Myocyte (in vitro differentiated cells): ENCODE measurements around the gene SREBF2. TPM values are rescaled to one million over a fixed set of nuclear protein-coding genes. Genes with fewer than 3 reads are reported as not detected.
A peak's percentile ranks its signal among the peaks of the same experiment; 100 is the strongest.

ENCODE experiments used
- DNase-seq: peaks from one replicate; pipeline ENCODE4 v3.0.0-alpha.2; 2012; ENCODE audit warnings: low read depth
- total RNA-seq: library from RNA; depleted of rRNA; stranded (reverse); fragments of >200 nt; gene quantifications from 2 replicates; pipeline ENCODE4 v1.2.3, GENCODE V29; 2014

SREBF2 gene
- total RNA-seq, 1 donor from 2014 or later = 152 TPM

GRCh38 chr22:41917903-41918791 is 85.2 kb downstream of the SREBF2 start:
- DNase-seq = no peak

GRCh38 chr22:41919357-41920224 is 86.7 kb downstream of the SREBF2 start:
- peak; percentile 72 for DNase-seq

DNA sequence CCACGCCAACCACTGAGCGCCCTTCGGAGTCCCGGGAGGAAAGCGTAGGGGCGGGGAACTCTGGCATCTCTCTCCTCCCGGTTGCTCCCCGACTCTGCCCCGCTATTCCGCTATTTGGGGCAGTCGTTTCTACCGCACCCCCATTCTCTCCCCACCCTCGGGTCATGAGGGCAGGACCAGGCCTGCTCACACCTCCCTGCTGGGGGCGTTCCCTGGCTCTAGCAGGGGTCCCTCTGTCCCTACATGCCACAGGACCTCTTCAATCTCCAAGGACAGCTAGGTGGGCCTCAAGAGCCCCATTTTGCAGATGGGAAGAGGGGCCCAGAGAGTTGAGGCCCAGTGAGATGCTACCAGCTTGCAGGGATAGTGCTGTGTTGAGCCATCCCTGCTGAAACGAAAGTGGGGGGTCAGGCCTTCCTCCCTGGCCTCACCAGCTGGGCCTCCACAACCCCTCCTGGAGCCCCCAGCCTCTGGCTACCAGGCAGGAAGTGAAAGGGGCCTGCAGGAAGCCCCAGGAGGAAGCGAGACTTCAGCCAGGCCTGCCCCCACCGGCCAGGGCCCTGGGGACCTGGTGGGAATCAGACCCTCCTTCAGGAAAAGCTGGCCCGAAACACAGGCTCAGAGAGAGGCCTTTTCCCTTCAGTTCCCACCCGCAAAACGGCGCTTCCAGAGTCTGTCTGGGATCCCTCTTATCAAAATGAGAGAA is 87.5 kb downstream of the SREBF2 start:
- DNase-seq = no peak

GRCh38 chr22:41922328-41922727 is 89.4 kb downstream of the SREBF2 start:
- no peak for DNase-seq

- DNase-seq = no peak
Measured at GRCh38 chr22:41922940-41923594, 90.2 kb downstream of the SREBF2 start.

GRCh38 chr22:41923595-41924276 is 90.8 kb downstream of the SREBF2 start:
- no peak for DNase-seq

GRCh38 chr22:41925783-41926460 is 93.0 kb downstream of the SREBF2 start:
- DNase-seq = peak; percentile 45

GRCh38 chr22:41927813-41928212 is 94.9 kb downstream of the SREBF2 start:
- no peak for DNase-seq

DNA sequence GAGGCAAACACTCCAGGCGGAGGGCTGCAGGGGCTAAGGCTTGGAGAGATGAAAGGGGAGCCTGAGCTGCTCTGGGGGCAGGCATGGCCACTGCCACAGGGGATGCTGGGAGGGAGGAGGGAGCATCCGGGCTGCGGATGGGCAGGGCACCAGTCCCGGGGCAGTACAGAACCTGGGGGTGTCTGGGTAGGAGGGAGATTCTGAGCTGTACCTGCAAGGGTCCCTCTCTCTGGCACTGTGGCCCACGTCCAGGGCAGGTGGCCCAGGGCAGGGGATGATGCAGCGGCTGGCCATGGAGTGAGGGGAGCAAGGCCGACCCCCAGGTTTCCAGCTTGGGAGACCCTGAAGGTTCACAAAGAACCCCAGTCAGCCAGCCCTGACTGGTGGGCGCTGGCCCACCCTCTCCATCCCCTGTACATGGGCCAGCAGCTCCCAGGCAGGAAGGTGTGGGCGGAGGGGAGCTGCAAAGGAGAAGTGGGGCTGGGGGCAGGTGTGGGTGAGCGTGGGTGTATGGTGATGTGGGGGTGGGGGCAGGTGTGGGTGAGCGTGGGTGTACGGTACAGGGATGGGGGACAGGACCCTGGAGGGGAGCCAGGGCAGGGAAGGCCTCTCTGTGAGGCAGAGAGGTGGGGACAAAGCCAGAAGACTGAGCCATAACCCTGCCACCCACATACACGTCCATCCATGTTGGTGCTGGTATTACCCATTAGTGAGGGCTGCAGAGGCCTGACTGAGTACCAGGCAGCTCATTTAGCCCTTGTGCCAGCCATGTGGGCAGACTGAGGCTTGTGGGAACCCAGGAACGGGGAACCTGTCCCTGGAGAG is 95.9 kb downstream of the SREBF2 start:
- no peak for DNase-seq

DNA sequence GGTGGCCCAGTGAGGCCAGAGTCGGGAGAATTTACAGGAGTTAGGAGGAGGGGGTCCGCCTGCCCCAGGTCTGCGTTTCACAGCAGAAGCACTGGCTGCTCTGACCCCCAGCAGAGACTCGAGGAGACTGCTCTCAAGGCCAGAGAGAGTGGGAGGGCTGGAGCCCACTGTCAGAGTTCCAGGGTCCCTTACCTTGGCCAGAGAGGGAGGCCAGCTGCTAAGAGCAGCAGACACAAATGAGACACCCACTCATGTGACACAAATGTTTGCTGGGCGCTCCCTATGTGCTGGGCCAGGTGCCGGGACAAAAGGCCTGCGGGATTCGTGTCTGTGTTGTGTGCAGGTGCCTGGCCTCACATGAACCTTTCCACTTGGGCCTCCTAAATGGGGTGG is 96.5 kb downstream of the SREBF2 start:
- DNase-seq = no peak

- no peak for DNase-seq
Measured at GRCh38 chr22:41931701-41932269, 98.9 kb downstream of the SREBF2 start.

DNA sequence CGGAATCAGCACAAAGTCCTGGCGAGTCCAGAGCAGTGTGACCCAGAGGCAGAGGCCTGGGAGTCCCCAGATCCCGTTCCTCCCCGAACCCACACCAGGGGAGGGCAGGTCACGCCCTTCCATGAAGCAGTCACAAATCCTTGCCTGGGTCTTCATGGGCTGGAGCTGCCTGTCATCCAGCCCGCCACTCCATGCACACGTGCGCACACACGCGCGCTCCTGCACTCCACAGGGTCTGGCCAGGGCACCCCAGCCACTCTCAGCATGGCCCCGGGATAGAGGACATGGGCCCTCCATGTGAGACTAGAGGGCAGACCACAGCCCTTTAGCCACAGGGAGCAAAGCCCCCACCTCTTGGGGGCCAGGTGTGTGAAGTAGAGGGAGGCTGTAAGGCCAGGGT is 99.4 kb downstream of the SREBF2 start:
- DNase-seq = no peak

- no peak for DNase-seq
Measured at GRCh38 chr22:41933411-41934177, 100.7 kb downstream of the SREBF2 start.

DNA sequence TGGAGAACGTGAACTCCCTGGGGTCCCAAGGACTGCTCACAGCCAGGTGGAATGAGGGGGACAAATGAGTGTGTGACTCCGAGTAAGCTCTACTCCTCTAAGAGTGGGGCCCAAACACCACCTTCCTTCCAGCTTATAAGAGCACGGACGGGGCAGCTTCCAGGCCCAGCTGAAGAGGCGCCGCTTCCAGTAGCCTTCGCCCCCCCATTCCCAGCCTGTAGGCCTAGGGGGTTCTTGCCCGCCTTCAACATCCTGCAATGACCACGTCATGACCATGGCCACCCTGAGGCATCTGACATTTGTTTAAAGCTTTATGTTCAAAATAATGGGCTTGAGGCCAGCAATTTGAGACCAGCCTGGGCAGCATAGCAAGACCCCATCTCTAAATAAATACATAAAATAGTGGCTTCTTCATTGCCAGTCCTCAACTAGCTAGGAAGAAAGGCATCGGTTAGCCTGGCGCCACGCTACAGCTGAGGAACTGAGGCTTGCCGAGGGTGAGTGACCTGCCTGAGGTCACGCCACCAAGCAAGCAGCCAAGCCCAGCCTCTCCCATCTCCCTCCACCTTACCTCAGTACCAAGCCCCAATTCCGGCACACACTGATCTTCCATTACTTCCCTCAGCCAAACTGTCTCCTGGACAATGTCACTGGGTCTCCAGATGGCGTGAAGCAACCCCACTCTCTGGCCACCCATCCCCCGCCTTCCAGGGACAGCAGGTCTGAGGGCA is 101.5 kb downstream of the SREBF2 start:
- DNase-seq = no peak

- DNase-seq = no peak
Measured at GRCh38 chr22:41935015-41935351, 102.1 kb downstream of the SREBF2 start.

DNA sequence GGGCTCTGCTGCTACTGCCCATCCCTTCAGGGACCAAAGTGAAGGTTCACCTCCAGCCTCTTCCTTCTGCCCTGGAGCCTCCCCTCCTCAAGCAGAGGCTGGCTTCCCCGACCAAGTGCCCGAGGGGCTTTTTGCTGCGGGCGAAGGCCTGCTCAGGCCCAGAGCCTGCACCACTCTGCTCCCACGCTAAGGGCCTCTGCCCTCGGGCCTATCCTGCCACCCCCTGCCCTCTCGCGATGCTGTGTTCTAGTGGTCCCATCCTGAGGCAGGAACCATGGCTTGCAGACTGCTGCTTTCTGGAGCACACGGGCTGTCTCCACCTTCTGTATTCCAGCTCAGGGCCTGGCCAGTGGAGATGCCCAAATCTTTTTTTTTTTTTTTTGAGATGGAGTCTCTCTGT is 102.6 kb downstream of the SREBF2 start:
- DNase-seq = no peak

DNA sequence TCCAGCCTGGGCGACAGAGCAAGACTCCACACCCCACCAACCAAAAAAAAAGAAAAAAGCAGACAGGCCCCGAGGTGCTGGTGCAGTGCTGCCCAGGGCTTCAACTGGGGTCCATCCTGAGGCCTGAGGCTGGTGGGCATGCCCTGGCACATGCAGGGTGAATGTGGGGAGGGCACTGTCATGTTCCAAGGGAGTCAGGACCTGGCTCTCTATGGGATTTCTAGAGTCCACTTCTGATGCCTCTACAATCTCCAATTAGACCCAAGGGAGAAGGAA is 103.9 kb downstream of the SREBF2 start:
- no peak for DNase-seq
